Measurements from ENCODE around the gene ORMDL2. TPM values are rescaled to one million over a fixed set of nuclear protein-coding genes. Genes with fewer than 3 reads are reported as not detected.

Gene ORMDL2
- total and polyA plus RNA-seq, 4 donors, result 22.4 to 98.1 (median 81.9) TPM

GRCh38 chr12:55844961-55845360 is 27.1 kb downstream of the ORMDL2 start:
- Histone ChIP-seq H3K36me3 (ENCODE audit: control insufficient read depth in 4 of 4, insufficient read depth in 4 of 4, low read length in 4 of 4) (peaks cover 0 to 3% (median 0%) of the 10 kb centered on the region in 4 donors), H3K4me3 (no peak overlapping the region), H3K27me3 (ENCODE audit: control insufficient read depth in 3 of 3, insufficient read depth in 3 of 3, low read length in 2 of 3) (no peaks in the 10 kb centered on the region), H3K9me3 (ENCODE audit: control insufficient read depth in 4 of 4, insufficient read depth in 3 of 4, low read length in 3 of 4) (no peaks in the 10 kb centered on the region), H3K4me1 (ENCODE audit: control insufficient read depth in 5 of 5, insufficient read depth in 5 of 5, low read length in 5 of 5) (peaks cover 0 to 18% (median 4%) of the 10 kb centered on the region in 5 donors), H3K9ac (ENCODE audit: insufficient read depth in 1 of 2, low read length in 2 of 2) (no peak overlapping the region), H3K27ac (ENCODE audit: low read depth in 1 of 2, low read length in 1 of 2) (peak overlapping the region in 1 of 2 donors; percentile 21)
- no peak for TF ChIP-seq CTCF (IDR thresholded peaks at IDR 0.05; ENCODE audit: control extremely low read depth, extremely low read depth)
- WGBS, 2 donors, result 89 to 90% methylated on average over 4 of the region's 4 CpGs
- ATAC-seq (ENCODE audit: insufficient read depth, low FRiP score) (no peak), DNase-seq (no peak)

- Histone ChIP-seq H3K36me3 (ENCODE audit: control insufficient read depth in 4 of 4, insufficient read depth in 4 of 4, low read length in 4 of 4) (peaks cover 0 to 3% (median 0%) of the 10 kb centered on the region in 4 donors), H3K4me1 (ENCODE audit: control insufficient read depth in 5 of 5, insufficient read depth in 5 of 5, low read length in 5 of 5) (peaks cover 0 to 18% (median 4%) of the 10 kb centered on the region in 5 donors), H3K9ac (ENCODE audit: insufficient read depth in 1 of 2, low read length in 2 of 2) (no peak overlapping the region), H3K9me3 (ENCODE audit: control insufficient read depth in 4 of 4, insufficient read depth in 3 of 4, low read length in 3 of 4) (no peaks in the 10 kb centered on the region), H3K4me3 (no peak overlapping the region), H3K27ac (ENCODE audit: low read depth in 1 of 2, low read length in 1 of 2) (no peak overlapping the region), H3K27me3 (ENCODE audit: control insufficient read depth in 3 of 3, insufficient read depth in 3 of 3, low read length in 2 of 3) (no peaks in the 10 kb centered on the region)
- DNase-seq (no peak), ATAC-seq (ENCODE audit: insufficient read depth, low FRiP score) (no peak)
- 81 to 82% methylated on average over 5 of the region's 5 CpGs for WGBS, 2 donors
- TF ChIP-seq CTCF (IDR thresholded peaks at IDR 0.05; ENCODE audit: control extremely low read depth, extremely low read depth), result no peak
Observed at GRCh38 chr12:55845361-55845760, 27.5 kb downstream of the ORMDL2 start.

GRCh38 chr12:55845785-55846496 is 28.1 kb downstream of the ORMDL2 start:
- Histone ChIP-seq H3K27me3 (ENCODE audit: control insufficient read depth in 3 of 3, insufficient read depth in 3 of 3, low read length in 2 of 3) (no peaks in the 10 kb centered on the region), H3K9me3 (ENCODE audit: control insufficient read depth in 4 of 4, insufficient read depth in 3 of 4, low read length in 3 of 4) (no peaks in the 10 kb centered on the region), H3K4me3 (no peak overlapping the region), H3K27ac (ENCODE audit: low read depth in 1 of 2, low read length in 1 of 2) (no peak overlapping the region), H3K9ac (ENCODE audit: insufficient read depth in 1 of 2, low read length in 2 of 2) (no peak overlapping the region), H3K4me1 (ENCODE audit: control insufficient read depth in 5 of 5, insufficient read depth in 5 of 5, low read length in 5 of 5) (peaks cover 0 to 18% (median 4%) of the 10 kb centered on the region in 5 donors), H3K36me3 (ENCODE audit: control insufficient read depth in 4 of 4, insufficient read depth in 4 of 4, low read length in 4 of 4) (peaks cover 0 to under 1% (median 0%) of the 10 kb centered on the region in 4 donors)
- no peak for TF ChIP-seq CTCF (IDR thresholded peaks at IDR 0.05; ENCODE audit: control extremely low read depth, extremely low read depth)
- ATAC-seq (ENCODE audit: insufficient read depth, low FRiP score) (no peak), DNase-seq (no peak)
- 88 to 92% methylated on average over 7 of the region's 7 CpGs for WGBS, 2 donors
